Stomach (tissue), 9 donors: ENCODE data around the gene OR5B2. TPM values are rescaled to one million over a fixed set of nuclear protein-coding genes. Genes with fewer than 3 reads are reported as not detected.

Experiments used
- DNase-seq, 2 donors: peaks; one replicate each; pipeline versions ENCODE4 v3.0.0 to v3.0.0-alpha.2; 2013 to 2019
- H3K27ac ChIP-seq, 5 donors: fragments of 200-600 bp in 4 of 5; sonication (generic) in 4 of 5; one replicate each; pipeline ENCODE4 v1.5.1; 2013 to 2019; ENCODE audit warnings: mild to moderate bottlenecking in 1 of 5, moderate library complexity in 1 of 5
- H3K27me3 ChIP-seq, 3 donors: fragments of 200-600 bp; sonication (generic); one replicate each; pipeline ENCODE4 v1.5.1; 2017 to 2019; ENCODE audit warnings: mixed run types in 1 of 3
- H3K36me3 ChIP-seq, 4 donors: fragments of 200-600 bp; sonication (generic); 1 replicate in 3 of 4; 2 replicates in 1 of 4; pipeline ENCODE4 v1.5.1; 2016 to 2019
- H3K4me1 ChIP-seq, 4 donors: fragments of 200-600 bp; sonication (generic); one replicate each; pipeline ENCODE4 v1.5.1; 2016 to 2019
- H3K4me3 ChIP-seq, 4 donors: fragments of 200-600 bp; sonication (generic) in 3 of 4; one replicate each; pipeline ENCODE4 v1.5.1; 2016 to 2019; ENCODE audit warnings: mild to moderate bottlenecking in 1 of 4
- H3K9me3 ChIP-seq, 4 donors: fragments of 200-600 bp; sonication (generic); one replicate each; pipeline ENCODE4 v1.5.1; 2016 to 2019
- CTCF ChIP-seq, 7 experiments: fragments of 450-650 bp in 4 of 7; fragments of 200-600 bp in 3 of 7; sonication (generic) in 3 of 7; IDR thresholded peaks; one replicate each; pipeline ENCODE4 v1.5.1; 2016 to 2019; ENCODE audit warnings: antibody characterized with exemption in 7 of 7, control low read depth in 2 of 7, mild to moderate bottlenecking in 1 of 7
- EP300 ChIP-seq: sonication (generic); formaldehyde crosslinking; IDR thresholded peaks from one replicate; pipeline ENCODE4 v1.6.1; 2017; ENCODE audit warnings: antibody characterized with exemption
- POLR2A ChIP-seq, 4 donors: fragments of 450-650 bp; IDR thresholded peaks; one replicate each; pipeline ENCODE4 v1.6.1; 2016; ENCODE audit warnings: antibody characterized with exemption in 4 of 4, control low read depth in 2 of 4, mild to moderate bottlenecking in 1 of 4, moderate library complexity in 1 of 4
- POLR2AphosphoS5 ChIP-seq, 3 donors: sonication (generic); formaldehyde crosslinking; IDR thresholded peaks; one replicate each; pipeline ENCODE4 v1.6.1; 2016; ENCODE audit warnings: antibody characterized with exemption in 3 of 3
- WGBS, 5 donors: extraction: QIAGEN DNeasy Blood & Tissue Kit in 3 of 5; methylation state at CpG; one replicate each; pipeline versions ENCODE4 v1.1.5 to v1.1.7; 2013 to 2018; 5-methylcytosine and 5-hydroxymethylcytosine counted together
- intact Hi-C: fragments of 100-400 bp; cut with DNase I; formaldehyde crosslinking; loops from one replicate; pipeline ENCODE4 v1.15.1; 2023; ENCODE audit warnings: low total_unique reads
- polyA plus RNA-seq, 3 donors: library from polyadenylated mRNA; stranded (reverse); fragments of 200-250 nt; gene quantifications; one replicate each; pipeline ENCODE4 v1.2.3, GENCODE V29; 2013
- total RNA-seq, 5 donors: library from RNA; depleted of rRNA; stranded (reverse); fragments of >200 nt; gene quantifications; one replicate each; pipeline versions ENCODE4 v1.1.0 to v1.2.3, GENCODE V29; 2014 to 2016
- donor health status: healthy with polysubstance abuse.
- donor health status: Bipolar disorder and iron deficiency.
- donor health status: healthy.

Gene OR5B2
- total and polyA plus RNA-seq, 8 donors = not detected

GRCh38 chr11:58395581-58395980, 32.3 kb downstream of the OR5B2 start:
- Histone ChIP-seq H3K9me3 (peaks cover 0 to 7% (median 5%) of the 10 kb centered on the region in 4 donors), H3K27me3 (peaks cover 0 to under 1% (median 0%) of the 10 kb centered on the region in 3 donors), H3K36me3 (no peaks in the 10 kb centered on the region), H3K4me3 (no peak overlapping the region), H3K4me1 (no peaks in the 10 kb centered on the region), H3K27ac (no peak overlapping the region)
- 66 to 75% (median 69%) methylated on average over 2 of the region's 2 CpGs for WGBS, 5 donors
- DNase-seq = no peak
- TF ChIP-seq POLR2AphosphoS5 (IDR thresholded peaks at IDR 0.05) (no peak), CTCF (IDR thresholded peaks at IDR 0.05) (no peak), POLR2A (IDR thresholded peaks at IDR 0.05) (no peak), EP300 (no peak)
- intact Hi-C loops = no loop called here

GRCh38 chr11:58394195-58394594, 33.7 kb downstream of the OR5B2 start:
- peaks cover 0 to 4% (median 0%) of the 10 kb centered on the region in 3 donors for H3K27me3 ChIP-seq
- H3K36me3 ChIP-seq = no peaks in the 10 kb centered on the region
- intact Hi-C loops = no loop called here
- DNase-seq = no peak
- no peak for TF ChIP-seq EP300
- TF ChIP-seq CTCF (IDR thresholded peaks at IDR 0.05) = no peak
- TF ChIP-seq POLR2A (IDR thresholded peaks at IDR 0.05) = no peak
- TF ChIP-seq POLR2AphosphoS5 (IDR thresholded peaks at IDR 0.05) = no peak
- no peaks in the 10 kb centered on the region for H3K4me1 ChIP-seq
- H3K4me3 ChIP-seq = no peak overlapping the region
- peaks cover 0 to 7% (median 6%) of the 10 kb centered on the region in 4 donors for H3K9me3 ChIP-seq
- H3K27ac ChIP-seq = no peak overlapping the region

- H3K27me3 ChIP-seq = peaks cover 0 to 4% (median 0%) of the 10 kb centered on the region in 3 donors
- 19 to 38% (median 25%) methylated on average over 1 of the region's 1 CpG for WGBS, 5 donors
- H3K9me3 ChIP-seq = peaks cover 0 to 7% (median 6%) of the 10 kb centered on the region in 4 donors
- no peak overlapping the region for H3K27ac ChIP-seq
- no peaks in the 10 kb centered on the region for H3K4me1 ChIP-seq
- TF ChIP-seq POLR2A (IDR thresholded peaks at IDR 0.05) (no peak), POLR2AphosphoS5 (IDR thresholded peaks at IDR 0.05) (no peak), EP300 (no peak), CTCF (IDR thresholded peaks at IDR 0.05) (no peak)
- DNase-seq = no peak
- H3K36me3 ChIP-seq = no peaks in the 10 kb centered on the region
- intact Hi-C loops = no loop called here
- no peak overlapping the region for H3K4me3 ChIP-seq
Measured at GRCh38 chr11:58392746-58393145, 35.2 kb downstream of the OR5B2 start.

GRCh38 chr11:58391879-58392278, 36.0 kb downstream of the OR5B2 start:
- Histone ChIP-seq H3K27me3 (peaks cover 0 to 4% (median 0%) of the 10 kb centered on the region in 3 donors), H3K36me3 (no peaks in the 10 kb centered on the region), H3K9me3 (peaks cover 0 to 7% (median 6%) of the 10 kb centered on the region in 4 donors), H3K4me3 (no peak overlapping the region), H3K27ac (no peak overlapping the region), H3K4me1 (no peaks in the 10 kb centered on the region)
- no peak for DNase-seq
- TF ChIP-seq POLR2AphosphoS5 (IDR thresholded peaks at IDR 0.05) = no peak
- no peak for TF ChIP-seq EP300
- no peak for TF ChIP-seq CTCF (IDR thresholded peaks at IDR 0.05)
- no peak for TF ChIP-seq POLR2A (IDR thresholded peaks at IDR 0.05)
- intact Hi-C loops = no loop called here
- 86 to 98% (median 93%) methylated on average over 1 of the region's 1 CpG for WGBS, 5 donors
